Activated CD8-positive, alpha-beta memory T cell treated with anti-CD3 and anti-CD28 coated beads, Interleukin-2, amount 10 ng/mL, durations not matched to agents 7 days and 5 days (primary cell): ENCODE results near the gene NANOGP8. TPM values are rescaled to one million over a fixed set of nuclear protein-coding genes. Genes with fewer than 3 reads are reported as not detected.

Experiments used
- total RNA-seq, 2 experiments: library from RNA; stranded (reverse); gene quantifications; one replicate each; pipeline ENCODE4 v1.2.3, GENCODE V29; 2021

The NANOGP8 gene
- total RNA-seq, 2 experiments from 2014 or later, result not detected

Other genes with a start within 250 kb of the NANOGP8 start
- gene AQR, start 115.6 kb downstream of the NANOGP8 start, total RNA-seq, result 10 to 100 TPM; 33.8 to 38.2 TPM
- 10 to 100 TPM; 28.7 to 42.8 TPM for gene ZNF770, start 97.0 kb downstream of the NANOGP8 start, total RNA-seq